Stimulated activated CD8-positive, alpha-beta memory T cell treated with anti-CD3 and anti-CD28 coated beads, Interleukin-15, amount 100 ng/mL, for 48 hours (primary cell): ENCODE results near the gene TULP1.

Experiments
- DNase-seq, 2 donors: peaks; one replicate each; pipeline ENCODE4 v3.0.0-alpha.2; 2020; ENCODE audit warnings: low read depth in 2 of 2

TULP1 gene

GRCh38 chr6:35465646-35466045 lies 47.0 kb downstream of the TULP1 start:
- DNase-seq = no peak

DNA sequence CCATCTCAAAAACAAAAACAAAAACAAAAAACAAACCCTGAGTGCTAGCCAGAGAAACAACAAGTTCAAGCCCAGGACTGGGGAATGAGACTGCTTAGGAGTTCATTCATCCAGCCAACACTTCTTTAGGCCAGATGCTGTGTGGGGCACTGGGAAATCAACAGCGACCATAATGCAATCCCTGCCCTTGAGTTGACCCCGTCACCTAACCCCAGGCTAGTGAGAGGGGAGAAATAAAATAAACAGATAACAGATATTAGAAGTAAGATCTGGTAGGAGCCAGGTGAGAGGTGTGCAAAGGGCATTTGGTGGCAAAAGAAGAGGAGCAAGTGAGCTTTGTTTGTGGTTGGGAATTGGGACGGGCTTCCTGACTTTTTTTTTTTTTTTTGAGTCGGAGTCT lies 49.4 kb downstream of the TULP1 start:
- no peak for DNase-seq

GRCh38 chr6:35461270-35461669 lies 51.4 kb downstream of the TULP1 start:
- DNase-seq = no peak

DNA sequence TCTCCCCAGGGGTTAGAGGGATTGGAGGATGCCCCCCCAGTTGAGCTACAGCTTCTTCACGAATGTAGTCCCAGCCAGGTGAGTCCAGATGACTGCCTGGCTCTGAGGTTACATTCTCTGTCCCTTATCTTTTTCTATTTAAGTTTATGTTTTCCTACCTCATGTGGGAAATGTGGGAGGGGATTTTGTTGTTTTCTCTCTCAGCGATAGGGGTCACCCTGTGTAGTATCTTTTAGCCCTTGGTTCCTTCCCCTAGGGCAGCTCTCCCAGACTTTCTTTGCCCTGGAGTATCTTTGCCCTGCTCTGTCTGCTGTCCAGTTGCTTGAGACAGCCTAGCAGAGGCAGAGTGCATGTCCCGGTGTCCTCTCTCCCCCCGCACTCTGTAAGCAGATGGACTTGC lies 54.8 kb downstream of the TULP1 start:
- no peak for DNase-seq

GRCh38 chr6:35454391-35455110 lies 58.1 kb downstream of the TULP1 start:
- no peak for DNase-seq

DNA sequence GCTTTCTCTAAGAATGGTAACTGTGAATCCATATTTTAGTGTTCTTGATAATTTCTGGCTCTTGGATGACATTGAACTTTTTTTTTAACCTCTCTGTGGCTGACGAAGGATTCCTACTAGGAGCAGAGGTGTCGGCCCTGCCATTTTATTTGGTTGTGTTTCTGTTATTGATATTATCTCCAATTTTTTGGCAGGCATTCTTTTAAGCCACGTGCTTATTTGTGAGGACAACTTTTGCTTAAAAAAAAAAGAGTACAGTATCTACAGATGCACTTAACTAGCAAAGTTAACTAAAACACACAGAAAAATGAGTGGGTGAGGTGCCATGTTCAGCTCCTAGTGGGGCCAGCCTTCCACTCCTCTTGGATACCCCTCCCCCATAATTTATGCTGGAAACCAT lies 59.5 kb downstream of the TULP1 start:
- DNase-seq = no peak

- peak; percentile 90 to 93 for DNase-seq
Observed at GRCh38 chr6:35452183-35453090, 60.3 kb downstream of the TULP1 start, which contains the start of gene FANCE. Gene FANCE, plus strand, starts transcription at chr6:35452338. Its CDS starts 208 bp downstream, at chr6:35452546.

DNA sequence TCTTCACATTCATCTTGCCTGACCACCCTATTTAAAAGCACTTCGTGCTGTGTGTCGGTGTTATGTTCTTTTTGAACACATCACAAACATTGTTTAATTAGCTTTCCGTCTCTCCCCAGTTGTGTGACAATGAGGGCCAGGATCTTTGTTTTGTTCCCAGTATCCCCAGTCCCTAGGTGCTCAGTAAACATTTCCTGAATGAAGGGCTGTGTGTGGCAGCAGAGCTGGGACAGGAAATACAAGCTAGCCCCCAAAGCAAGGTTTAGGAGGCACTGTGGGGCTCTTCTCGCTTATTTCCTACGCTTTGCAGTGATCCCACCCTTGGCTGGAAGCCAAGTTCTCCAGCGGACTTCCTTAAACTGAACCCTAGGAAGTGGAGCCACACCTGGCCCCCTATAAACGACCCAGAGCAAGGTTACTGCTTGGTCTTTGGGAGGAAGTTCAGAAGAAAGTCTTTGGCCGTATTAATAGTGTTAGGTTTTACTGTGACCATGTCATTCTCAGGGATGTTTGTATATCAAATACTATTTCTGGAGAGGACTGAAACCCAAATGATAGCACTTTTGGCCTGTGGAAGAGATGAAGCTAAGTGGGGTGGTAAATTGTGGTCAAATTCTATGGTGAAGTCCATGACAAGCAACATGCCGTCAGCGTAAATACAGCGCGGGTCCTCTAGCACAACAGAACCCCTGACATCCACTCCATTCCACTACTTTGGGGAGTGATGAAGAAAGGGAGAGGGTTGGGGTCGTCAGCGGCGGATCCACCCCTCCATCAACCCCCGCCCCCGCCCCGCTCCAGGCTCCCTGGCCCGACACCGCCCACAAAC lies 61.1 kb downstream of the TULP1 start:
- DNase-seq = no peak

GRCh38 chr6:35449287-35449881 lies 63.3 kb downstream of the TULP1 start:
- no peak for DNase-seq

DNA sequence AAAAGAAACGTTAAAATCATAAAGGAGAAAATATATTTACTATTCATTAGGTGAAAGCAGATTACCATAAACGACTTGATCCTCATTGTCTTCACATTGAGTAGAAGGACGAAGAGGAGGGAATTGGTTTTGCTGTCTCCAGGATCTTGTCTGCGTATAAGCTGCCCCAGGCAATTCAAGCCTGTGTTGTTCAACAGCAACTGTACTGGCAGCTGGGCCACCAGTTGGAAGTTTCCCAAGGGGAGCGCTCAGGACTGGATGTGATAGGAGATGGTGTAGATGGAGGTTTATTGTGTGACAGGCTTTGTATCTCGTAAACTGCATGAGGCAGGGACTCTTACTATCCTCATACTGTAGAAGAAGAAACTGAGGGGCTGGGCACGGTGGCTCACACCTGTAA lies 64.5 kb downstream of the TULP1 start:
- no peak for DNase-seq
